Liver (tissue), 9 donors: Measurements from ENCODE around the gene TOX2. TPM values are rescaled to one million over a fixed set of nuclear protein-coding genes. Genes with fewer than 3 reads are reported as not detected.
A peak's percentile ranks its signal among the peaks of the same experiment; 100 is the strongest.

Source experiments
- DNase-seq: peaks from one replicate; pipeline ENCODE4 v3.0.0-alpha.2; 2017; ENCODE audit warnings: low spot score
- H3K27ac ChIP-seq, 2 donors: one replicate each; pipeline ENCODE4 v1.7.0; 2013; ENCODE audit warnings: inconsistent platforms in 2 of 2, low read length in 2 of 2, control low read depth in 1 of 2, low read depth in 1 of 2, mild to moderate bottlenecking in 1 of 2
- H3K27me3 ChIP-seq, 4 donors: one replicate each; pipeline versions ENCODE4 v1.6.1 to v1.7.0; 2013; ENCODE audit warnings: low read length in 3 of 4, inconsistent platforms in 1 of 4, mild to moderate bottlenecking in 1 of 4, moderate library complexity in 1 of 4; ENCODE audit not compliant: control insufficient read depth in 4 of 4, insufficient read depth in 4 of 4
- H3K36me3 ChIP-seq, 4 donors: one replicate each; pipeline versions ENCODE4 v1.6.1 to v1.7.0; 2013; ENCODE audit warnings: low read length in 3 of 4, mild to moderate bottlenecking in 3 of 4, low read depth in 1 of 4, moderate library complexity in 1 of 4; ENCODE audit not compliant: control insufficient read depth in 4 of 4, insufficient read depth in 3 of 4
- H3K4me1 ChIP-seq, 4 donors: one replicate each; pipeline versions ENCODE4 v1.6.1 to v1.7.0; 2013; ENCODE audit warnings: low read length in 3 of 4, mild to moderate bottlenecking in 3 of 4, moderate library complexity in 1 of 4; ENCODE audit not compliant: control insufficient read depth in 4 of 4, insufficient read depth in 4 of 4
- H3K4me3 ChIP-seq, 3 donors: one replicate each; pipeline versions ENCODE4 v1.6.1 to v1.7.0; 2013; ENCODE audit warnings: low read length in 3 of 3, control low read depth in 1 of 3, low read depth in 1 of 3, mild to moderate bottlenecking in 1 of 3
- H3K9ac ChIP-seq, 2 donors: one replicate each; pipeline ENCODE4 v1.7.0; 2013; ENCODE audit warnings: low read length in 2 of 2, mild to moderate bottlenecking in 2 of 2, moderate library complexity in 2 of 2, control low read depth in 1 of 2, low read depth in 1 of 2
- H3K9me3 ChIP-seq, 4 donors: one replicate each; pipeline versions ENCODE4 v1.6.1 to v1.7.0; 2013; ENCODE audit warnings: low read length in 3 of 4; ENCODE audit not compliant: control insufficient read depth in 4 of 4
- CTCF ChIP-seq: fragments of 150-350 bp; IDR thresholded peaks from 2 replicates; pipeline ENCODE4 v1.5.1; 2017; ENCODE audit warnings: improper control_type of control experiment, low read depth, low read length; ENCODE audit not compliant: missing input control
- FOXA1 ChIP-seq: IDR thresholded peaks from 2 replicates; pipeline ENCODE4 v1.6.1; 2016; ENCODE audit warnings: antibody characterized with exemption
- FOXA2 ChIP-seq: IDR thresholded peaks from 2 replicates; pipeline ENCODE4 v1.6.1; 2016; ENCODE audit warnings: antibody characterized with exemption
- GABPA ChIP-seq, 2 donors: IDR thresholded peaks in 1 of 2; conservative IDR thresholded peaks in 1 of 2; 2 replicates each; pipeline ENCODE4 v1.6.1; 2016; ENCODE audit warnings: antibody characterized with exemption in 2 of 2, mild to moderate bottlenecking in 1 of 2, moderate library complexity in 1 of 2
- HNF4A ChIP-seq, 2 donors: conservative IDR thresholded peaks; 2 replicates each; pipeline ENCODE4 v1.6.1; 2016; ENCODE audit warnings: antibody characterized with exemption in 2 of 2, mild to moderate bottlenecking in 2 of 2
- HNF4G ChIP-seq: IDR thresholded peaks from 2 replicates; pipeline ENCODE4 v1.6.1; 2016; ENCODE audit warnings: antibody characterized with exemption
- JUND ChIP-seq, 2 donors: IDR thresholded peaks; 2 replicates each; pipeline ENCODE4 v1.6.1; 2016; ENCODE audit warnings: antibody characterized with exemption in 2 of 2
- NR2F2 ChIP-seq: IDR thresholded peaks from 2 replicates; pipeline ENCODE4 v1.6.1; 2016; ENCODE audit warnings: antibody characterized with exemption
- TAF1 ChIP-seq: conservative IDR thresholded peaks from 2 replicates; pipeline ENCODE4 v1.6.1; 2016; ENCODE audit warnings: antibody characterized with exemption, mild to moderate bottlenecking
- YY1 ChIP-seq: IDR thresholded peaks from 2 replicates; pipeline ENCODE4 v1.6.1; 2016; ENCODE audit warnings: antibody characterized with exemption, mild to moderate bottlenecking
- ZBTB33 ChIP-seq: IDR thresholded peaks from 2 replicates; pipeline ENCODE4 v1.6.1; 2016; ENCODE audit warnings: antibody characterized with exemption
- WGBS: extraction: QIAGEN DNeasy Blood & Tissue Kit; methylation state at CpG from one replicate; pipeline ENCODE4 v1.1.7; 2013; 5-methylcytosine and 5-hydroxymethylcytosine counted together
- polyA plus RNA-seq, 2 donors: library from polyadenylated mRNA; stranded (reverse) in 1 of 2; unstranded in 1 of 2; fragments of 200-250 nt in 1 of 2; fragments of >200 nt in 1 of 2; fragmentation: Nextera tagmentation in 1 of 2; extraction: Ambion mirVana in 1 of 2; gene quantifications; one replicate each; pipeline versions ENCODE4 v1.2.1 to v1.2.3, GENCODE V29; 2013 to 2015
- total RNA-seq, 2 donors: library from RNA; depleted of rRNA; stranded (reverse); fragments of >200 nt; gene quantifications; one replicate each; pipeline ENCODE4 v1.2.3, GENCODE V29; 2014
- TF ChIP-seq, protein P1 (sequence below): IDR thresholded peaks from 2 replicates; pipeline ENCODE4 v1.6.1; 2016; ENCODE audit warnings: antibody characterized with exemption
- donor health status: healthy.
- donor health status: healthy.
- donor health status: healthy.
- donor health status: healthy.
- donor health status: healthy.

The TOX2 gene
- total and polyA plus RNA-seq, 4 donors, result 0.33 to 2.7 (median 1.4) TPM

GRCh38 chr20:43942667-43943285 lies 28.1 kb downstream of the TOX2 start:
- 65% methylated on average over 9 of the region's 9 CpGs for WGBS
- H3K9ac ChIP-seq, result no peak overlapping the region
- peaks cover 3 to 17% (median 15%) of the 10 kb centered on the region in 4 donors for H3K4me1 ChIP-seq
- TF ChIP-seq JUND (IDR thresholded peaks at IDR 0.05) (peak; percentile 37 to 52), HNF4G (no peak)
- H3K36me3 ChIP-seq, result no peaks in the 10 kb centered on the region
- no peaks in the 10 kb centered on the region for H3K9me3 ChIP-seq
- H3K27me3 ChIP-seq, result no peaks in the 10 kb centered on the region
- H3K27ac ChIP-seq, result peak overlapping the region; percentile 13 to 45
- no peak for DNase-seq
- H3K4me3 ChIP-seq, result no peak overlapping the region

DNA sequence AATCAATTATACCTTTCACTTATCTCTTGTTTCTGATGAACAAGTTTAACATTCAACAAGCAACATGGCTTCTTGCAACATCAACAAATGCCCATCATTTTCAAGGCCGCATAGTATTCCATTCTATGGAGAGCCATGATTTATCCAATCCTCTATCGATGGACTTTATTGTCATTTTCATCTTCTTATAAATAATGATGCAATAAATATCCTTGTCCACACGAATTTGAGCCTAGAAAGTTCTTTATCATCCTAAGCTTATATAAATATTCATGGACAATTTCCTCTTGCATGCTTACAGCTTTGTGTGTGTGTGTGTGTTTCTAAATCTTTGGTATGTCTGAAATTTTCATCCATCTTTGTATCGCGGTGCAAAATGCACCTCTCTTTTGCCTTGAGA lies 29.1 kb downstream of the TOX2 start:
- TF ChIP-seq JUND (IDR thresholded peaks at IDR 0.05) (no peak), GABPA (IDR thresholded peaks at IDR 0.05 in 1 of 2, conservative IDR thresholded peaks at IDR 0.05 in 1 of 2) (no peak), NR2F2 (no peak), FOXA2 (no peak)
- TF ChIP-seq, protein P1, sequence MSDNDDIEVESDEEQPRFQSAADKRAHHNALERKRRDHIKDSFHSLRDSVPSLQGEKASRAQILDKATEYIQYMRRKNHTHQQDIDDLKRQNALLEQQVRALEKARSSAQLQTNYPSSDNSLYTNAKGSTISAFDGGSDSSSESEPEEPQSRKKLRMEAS, result no peak
- no peaks in the 10 kb centered on the region for H3K27me3 ChIP-seq
- H3K4me3 ChIP-seq, result no peak overlapping the region
- H3K9me3 ChIP-seq, result no peaks in the 10 kb centered on the region
- H3K27ac ChIP-seq, result no peak overlapping the region
- no peak for DNase-seq
- no peaks in the 10 kb centered on the region for H3K36me3 ChIP-seq
- no peak overlapping the region for H3K9ac ChIP-seq
- H3K4me1 ChIP-seq, result peaks cover 2 to 15% (median 14%) of the 10 kb centered on the region in 4 donors
- WGBS, result 87% methylated on average over 5 of the region's 5 CpGs

DNA sequence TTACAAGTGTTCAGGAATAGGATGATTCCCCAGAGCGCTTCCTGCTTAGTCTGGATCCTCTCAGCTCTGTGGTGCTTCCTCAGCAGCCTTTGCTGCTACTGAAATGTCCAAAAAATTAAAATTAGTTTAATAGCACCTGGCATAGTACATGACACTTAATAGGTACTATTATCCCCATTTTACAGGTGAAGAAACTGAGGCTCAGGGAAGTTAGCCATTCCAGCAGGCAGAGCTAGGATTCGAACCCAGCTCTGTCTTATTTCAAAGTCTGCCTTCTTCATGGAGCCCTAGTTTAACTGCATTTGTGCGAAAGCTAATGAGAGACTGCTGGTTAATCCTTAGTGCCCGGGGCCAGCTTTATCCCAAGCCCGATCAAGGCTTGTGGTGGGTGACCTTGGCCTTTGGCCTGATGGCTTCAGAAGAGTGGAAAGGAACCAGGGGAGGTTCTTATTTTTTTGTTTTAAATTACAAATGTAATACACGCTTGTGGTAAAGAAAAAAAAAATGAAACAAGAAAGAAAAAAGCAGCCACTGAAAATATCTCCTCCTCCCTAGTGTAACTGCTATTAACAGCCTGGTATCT lies 30.1 kb downstream of the TOX2 start:
- 86% methylated on average over 6 of the region's 6 CpGs for WGBS

More for the DNA sequence above, 30.1 kb downstream of the TOX2 start:
- no peak for TF ChIP-seq YY1
- TF ChIP-seq HNF4G, result no peak
- no peak for TF ChIP-seq GABPA (IDR thresholded peaks at IDR 0.05 in 1 of 2, conservative IDR thresholded peaks at IDR 0.05 in 1 of 2)
- no peak for TF ChIP-seq CTCF
- no peak for TF ChIP-seq JUND (IDR thresholded peaks at IDR 0.05)
- no peak for TF ChIP-seq HNF4A (conservative IDR thresholded peaks at IDR 0.05)
- no peak for TF ChIP-seq TAF1
- no peak for TF ChIP-seq FOXA1
- TF ChIP-seq ZBTB33, result no peak
- Histone ChIP-seq H3K36me3 (no peaks in the 10 kb centered on the region), H3K4me1 (peaks cover 0 to 5% (median 5%) of the 10 kb centered on the region in 4 donors), H3K9me3 (no peaks in the 10 kb centered on the region), H3K4me3 (no peak overlapping the region), H3K9ac (no peak overlapping the region), H3K27ac (no peak overlapping the region), H3K27me3 (no peaks in the 10 kb centered on the region)
- no peak for DNase-seq
